Astrocyte (in vitro differentiated cells and primary cell): Measurements from ENCODE around the gene ZBTB7C. TPM values are rescaled to one million over a fixed set of nuclear protein-coding genes. Genes with fewer than 3 reads are reported as not detected.

Experiments
- DNase-seq: peaks from one replicate; pipeline ENCODE4 v3.0.0-alpha.2; 2010; ENCODE audit warnings: low read depth
- FAIRE-seq: peaks from 2 replicates; lab custom pipeline; 2011; peaks lifted over from hg19 to GRCh38; lab: Jason Lieb, UNC
- H2AFZ ChIP-seq: 2 replicates; pipeline ENCODE4 v1.6.0; 2012; ENCODE audit warnings: low read depth, low read length, inconsistent platforms
- H3K27ac ChIP-seq: 2 replicates; pipeline ENCODE4 v1.5.1; 2011; ENCODE audit warnings: low read depth, low read length, inconsistent platforms
- H3K27me3 ChIP-seq: 2 replicates; pipeline ENCODE4 v1.6.0; 2011; ENCODE audit warnings: low read length, inconsistent platforms; ENCODE audit not compliant: insufficient read depth
- H3K36me3 ChIP-seq: 2 replicates; pipeline ENCODE4 v1.5.1; 2011; ENCODE audit warnings: low read length, inconsistent platforms; ENCODE audit not compliant: insufficient read depth
- H3K4me1 ChIP-seq: 2 replicates; pipeline ENCODE4 v1.5.1; 2011; ENCODE audit warnings: low read length, inconsistent platforms; ENCODE audit not compliant: insufficient read depth
- H3K4me2 ChIP-seq: 2 replicates; pipeline ENCODE4 v1.6.0; 2012; ENCODE audit warnings: low read length, inconsistent platforms
- H3K4me3 ChIP-seq: 2 replicates; pipeline ENCODE4 v1.5.1; 2011; ENCODE audit warnings: low read depth, mild to moderate bottlenecking, low read length, inconsistent platforms; ENCODE audit not compliant: insufficient read depth
- H3K79me2 ChIP-seq: 2 replicates; pipeline ENCODE4 v1.6.0; 2012; ENCODE audit warnings: mild to moderate bottlenecking, low read length, inconsistent platforms; ENCODE audit not compliant: insufficient read depth
- H3K9ac ChIP-seq: 2 replicates; pipeline ENCODE4 v1.6.0; 2012; ENCODE audit warnings: mild to moderate bottlenecking, low read length, inconsistent platforms
- H3K9me3 ChIP-seq: 2 replicates; pipeline ENCODE4 v1.5.1; 2012; ENCODE audit warnings: low read depth, mild to moderate bottlenecking, low read length, inconsistent platforms; ENCODE audit not compliant: insufficient read depth
- H4K20me1 ChIP-seq: 2 replicates; pipeline ENCODE4 v1.6.0; 2012; ENCODE audit warnings: low read length, inconsistent platforms; ENCODE audit not compliant: insufficient read depth
- H3K27ac Mint-ChIP-seq: one replicate; pipeline ENCODE4 v1.8.0; 2021; ENCODE audit warnings: mild to moderate bottlenecking, mixed read lengths; ENCODE audit not compliant: unreplicated experiment
- H3K27me3 Mint-ChIP-seq: one replicate; pipeline ENCODE4 v1.8.0; 2021; ENCODE audit warnings: low read depth, mixed read lengths; ENCODE audit not compliant: unreplicated experiment
- H3K36me3 Mint-ChIP-seq: one replicate; pipeline ENCODE4 v1.8.0; 2021; ENCODE audit warnings: low read depth, mixed read lengths; ENCODE audit not compliant: unreplicated experiment
- H3K4me1 Mint-ChIP-seq: one replicate; pipeline ENCODE4 v1.8.0; 2021; ENCODE audit warnings: low read depth, mixed read lengths; ENCODE audit not compliant: unreplicated experiment
- H3K4me3 Mint-ChIP-seq: one replicate; pipeline ENCODE4 v1.8.0; 2021; ENCODE audit warnings: mild to moderate bottlenecking, moderate library complexity, mixed read lengths; ENCODE audit not compliant: unreplicated experiment
- H3K9me3 Mint-ChIP-seq: one replicate; pipeline ENCODE4 v1.8.0; 2021; ENCODE audit warnings: mild to moderate bottlenecking, mixed read lengths; ENCODE audit not compliant: unreplicated experiment
- CTCF ChIP-seq: IDR thresholded peaks from 2 replicates; pipeline ENCODE4 v1.5.1; 2011; ENCODE audit warnings: low read depth, mild to moderate bottlenecking, inconsistent platforms, low read length, moderate library complexity; ENCODE audit not compliant: insufficient read depth
- EZH2 ChIP-seq: IDR thresholded peaks from 2 replicates; pipeline ENCODE4 v1.6.1; 2012; ENCODE audit warnings: mild to moderate bottlenecking, low read length, inconsistent platforms; ENCODE audit not compliant: insufficient read depth
- total RNA-seq: library from RNA; stranded (reverse); gene quantifications from 2 replicates; pipeline ENCODE4 v1.2.1, GENCODE V29; 2021

The ZBTB7C gene
- total RNA-seq, 1 donor from 2014 or later = 1.0 TPM

GRCh38 chr18:48339692-48340091 is 69.5 kb downstream of the ZBTB7C start:
- Mint-ChIP-seq H3K27ac (no peak overlapping the region), H3K27me3 (peaks cover 33% of the 10 kb centered on the region), H3K36me3 (no peaks in the 10 kb centered on the region), H3K4me3 (no peak overlapping the region), H3K4me1 (peaks cover 5% of the 10 kb centered on the region), H3K9me3 (peaks cover 3% of the 10 kb centered on the region)
- no peaks in the 10 kb centered on the region for H3K4me1 ChIP-seq
- H3K79me2 ChIP-seq = no peaks in the 10 kb centered on the region
- peaks cover 13% of the 10 kb centered on the region for H3K27me3 ChIP-seq
- FAIRE-seq (no peak), DNase-seq (no peak)
- no peak overlapping the region for H3K9ac ChIP-seq
- H3K9me3 ChIP-seq = no peaks in the 10 kb centered on the region
- no peak for TF ChIP-seq CTCF
- no peak for TF ChIP-seq EZH2
- no peaks in the 10 kb centered on the region for H4K20me1 ChIP-seq
- H3K4me3 ChIP-seq = no peak overlapping the region
- H3K4me2 ChIP-seq = no peak overlapping the region
- no peak overlapping the region for H2AFZ ChIP-seq
- H3K36me3 ChIP-seq = no peaks in the 10 kb centered on the region
- H3K27ac ChIP-seq = no peak overlapping the region

- no peak overlapping the region for H3K27ac ChIP-seq
- no peaks in the 10 kb centered on the region for H3K4me1 ChIP-seq
- DNase-seq = no peak
- peaks cover 11% of the 10 kb centered on the region for H3K27me3 ChIP-seq
- Mint-ChIP-seq H3K4me3 (no peak overlapping the region), H3K9me3 (peaks cover 3% of the 10 kb centered on the region), H3K27ac (no peak overlapping the region), H3K4me1 (peaks cover 5% of the 10 kb centered on the region), H3K27me3 (peaks cover 29% of the 10 kb centered on the region), H3K36me3 (no peaks in the 10 kb centered on the region)
- H3K4me3 ChIP-seq = no peak overlapping the region
- no peaks in the 10 kb centered on the region for H3K36me3 ChIP-seq
- H3K9me3 ChIP-seq = no peaks in the 10 kb centered on the region
- TF ChIP-seq EZH2 (no peak), CTCF (no peak)
- H3K4me2 ChIP-seq = no peak overlapping the region
- no peaks in the 10 kb centered on the region for H4K20me1 ChIP-seq
- no peak overlapping the region for H3K9ac ChIP-seq
- FAIRE-seq = no peak
- no peak overlapping the region for H2AFZ ChIP-seq
- no peaks in the 10 kb centered on the region for H3K79me2 ChIP-seq
Observed at GRCh38 chr18:48338915-48339314, 70.3 kb downstream of the ZBTB7C start.

- DNase-seq (no peak), FAIRE-seq (no peak)
- Mint-ChIP-seq H3K27ac (no peak overlapping the region), H3K27me3 (peaks cover 25% of the 10 kb centered on the region), H3K9me3 (no peaks in the 10 kb centered on the region), H3K4me3 (no peak overlapping the region), H3K36me3 (no peaks in the 10 kb centered on the region), H3K4me1 (peaks cover 11% of the 10 kb centered on the region)
- H3K9me3 ChIP-seq = no peaks in the 10 kb centered on the region
- no peaks in the 10 kb centered on the region for H3K36me3 ChIP-seq
- H3K9ac ChIP-seq = no peak overlapping the region
- no peak overlapping the region for H2AFZ ChIP-seq
- no peak overlapping the region for H3K4me3 ChIP-seq
- no peaks in the 10 kb centered on the region for H4K20me1 ChIP-seq
- H3K79me2 ChIP-seq = no peaks in the 10 kb centered on the region
- H3K27me3 ChIP-seq = no peaks in the 10 kb centered on the region
- H3K4me2 ChIP-seq = no peak overlapping the region
- no peak overlapping the region for H3K27ac ChIP-seq
- TF ChIP-seq CTCF (no peak), EZH2 (no peak)
- no peaks in the 10 kb centered on the region for H3K4me1 ChIP-seq
Observed at GRCh38 chr18:48337053-48337452, 72.1 kb downstream of the ZBTB7C start.
